ENCODE measurements around the gene KLK15.

Gene KLK15

GRCh38 chr19:50843701-50844221, 10.4 kb upstream of the KLK15 start:
- DNase-seq (ENCODE audit: low read depth, low spot score): no peak

GRCh38 chr19:50843205-50843604, 9.8 kb upstream of the KLK15 start:
- no peak for DNase-seq (ENCODE audit: low read depth, low spot score)

DNA sequence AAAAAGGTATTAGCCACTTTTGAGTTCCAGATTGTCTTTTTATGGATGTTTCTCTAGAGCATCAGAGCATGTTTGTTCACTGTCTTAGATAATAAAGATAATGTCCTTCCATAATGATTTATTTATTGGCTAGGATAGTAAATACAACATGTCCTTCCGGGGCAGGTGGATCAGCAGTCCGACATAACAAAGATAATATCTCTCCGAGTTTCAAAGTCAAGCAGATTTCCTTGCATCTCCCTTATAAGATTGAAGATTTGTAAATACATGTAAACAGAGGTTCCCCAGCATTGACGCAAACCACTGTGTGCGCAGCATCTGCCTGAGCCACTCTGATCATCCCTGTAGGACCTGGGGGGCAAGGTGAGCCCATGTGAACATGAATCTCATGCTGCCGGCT, 8.8 kb upstream of the KLK15 start:
- DNase-seq (ENCODE audit: low read depth, low spot score): no peak

DNA sequence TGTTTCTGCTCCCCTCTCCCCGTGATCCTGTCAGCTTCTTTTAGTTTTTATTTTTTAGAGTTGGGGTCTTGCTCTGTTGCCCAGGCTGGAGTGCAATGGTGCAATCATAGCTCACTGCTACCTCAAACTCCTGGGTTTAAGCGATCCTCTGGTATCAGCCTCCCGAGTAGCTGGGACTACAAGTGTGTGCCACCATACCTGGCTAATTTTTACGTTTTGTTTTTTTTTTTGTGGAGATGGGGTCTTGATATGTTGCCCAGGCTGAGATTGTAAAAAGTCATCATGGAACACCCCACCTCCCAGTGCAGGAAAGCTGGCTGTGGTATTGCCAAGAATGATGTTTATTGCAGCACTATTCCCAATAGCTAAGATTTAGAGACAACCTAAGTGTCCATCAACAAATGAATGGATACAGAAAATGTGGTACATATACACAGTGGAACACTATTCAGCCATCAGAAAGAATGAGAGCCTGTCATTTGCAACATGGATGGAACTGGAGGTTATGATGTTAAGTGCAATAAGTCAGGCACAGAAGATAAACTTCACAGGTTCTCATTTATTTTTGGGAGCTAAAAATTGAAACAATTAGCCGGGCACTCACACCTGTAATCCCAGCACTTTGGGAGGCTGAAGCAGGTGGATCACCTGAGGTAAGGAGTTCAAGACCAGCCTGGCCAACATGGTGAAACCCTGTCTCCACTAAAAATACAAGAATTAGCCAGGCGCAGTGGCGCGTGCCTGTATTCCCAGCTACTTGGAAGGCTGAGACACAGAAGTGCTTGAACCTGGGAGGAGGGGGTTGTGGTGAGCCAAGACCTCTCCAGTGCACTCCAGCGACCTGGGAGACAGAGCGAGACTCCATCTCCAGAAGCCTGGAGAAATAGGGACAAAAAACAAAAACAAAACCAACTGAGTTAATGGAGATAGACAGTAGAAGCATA, 6.6 kb upstream of the KLK15 start:
- no peak for DNase-seq (ENCODE audit: low read depth, low spot score)

DNA sequence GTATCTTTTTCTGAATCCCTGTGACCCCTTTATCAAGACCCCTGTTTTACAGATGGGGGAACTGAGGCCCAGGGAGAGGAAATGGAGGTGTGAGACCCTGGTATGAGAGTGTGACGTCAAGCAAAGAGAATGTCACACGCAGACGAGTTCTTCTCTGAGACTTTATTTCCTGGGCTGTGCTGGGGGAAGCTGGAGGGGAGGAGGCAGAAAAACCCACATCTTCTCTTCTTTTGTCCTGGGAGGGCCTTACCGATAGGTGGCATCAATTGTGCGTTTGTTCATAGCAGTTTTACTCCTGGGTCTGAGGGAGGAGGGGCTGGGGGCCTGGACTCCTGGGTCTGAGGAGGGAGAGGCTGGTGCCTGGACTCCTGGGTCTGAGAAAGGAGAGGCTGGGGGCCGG, 4.9 kb upstream of the KLK15 start:
- no peak for DNase-seq (ENCODE audit: low read depth, low spot score)

DNA sequence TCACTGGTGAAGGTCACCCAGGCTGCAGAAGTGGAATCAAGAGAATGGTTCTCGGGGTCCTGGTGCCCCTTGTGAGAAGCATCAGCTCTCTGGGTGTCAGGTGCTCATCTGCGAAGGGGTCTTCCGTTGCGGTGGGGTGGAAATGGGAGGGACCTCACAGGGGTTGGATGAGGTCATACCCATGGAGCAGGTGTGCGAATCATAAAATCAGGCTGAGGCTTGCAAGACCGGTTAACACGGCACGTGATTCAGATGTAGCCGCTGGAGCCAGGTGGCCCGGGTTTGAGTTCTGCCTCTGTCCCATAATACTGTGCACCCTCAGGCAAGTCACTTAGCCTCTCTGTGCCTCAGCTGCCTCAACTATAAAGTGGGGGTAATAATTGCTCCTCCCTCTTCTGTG, 3.9 kb upstream of the KLK15 start:
- no peak for DNase-seq (ENCODE audit: low read depth, low spot score)

GRCh38 chr19:50836543-50837195, 3.3 kb upstream of the KLK15 start:
- no peak for DNase-seq (ENCODE audit: low read depth, low spot score)

GRCh38 chr19:50835785-50836542, 2.6 kb upstream of the KLK15 start:
- peak; percentile 81 for DNase-seq (ENCODE audit: low read depth, low spot score)

- peak; percentile 35 for DNase-seq (ENCODE audit: low read depth, low spot score)
These were observed 1.9 kb upstream of the KLK15 start for GRCh38 chr19:50835103-50835784.

- DNase-seq (ENCODE audit: low read depth, low spot score): no peak
These were observed 411 bp upstream of the KLK15 start for GRCh38 chr19:50833802-50834167.

GRCh38 chr19:50832666-50833065, 708 bp downstream of the KLK15 start:
- DNase-seq (ENCODE audit: low read depth, low spot score): no peak

DNA sequence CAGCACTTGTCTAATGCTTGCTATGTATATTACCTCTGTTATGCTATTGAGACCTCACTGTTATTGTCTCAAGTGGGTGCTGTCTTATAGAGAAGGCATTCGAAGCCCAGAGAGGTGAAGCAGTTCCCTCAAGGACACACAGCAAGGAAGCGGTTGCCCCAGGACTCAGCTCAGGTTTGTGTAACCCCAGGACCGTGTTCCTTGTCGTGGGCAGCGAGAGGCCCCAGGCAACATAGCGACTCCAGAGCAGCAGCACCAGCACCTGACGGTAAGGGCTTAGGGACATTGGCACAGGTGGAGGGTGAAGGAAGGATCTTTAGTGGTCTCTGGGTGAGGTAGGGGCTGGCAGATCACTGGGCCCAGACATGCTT, 2.4 kb downstream of the KLK15 start:
- no peak for DNase-seq (ENCODE audit: low read depth, low spot score)

DNA sequence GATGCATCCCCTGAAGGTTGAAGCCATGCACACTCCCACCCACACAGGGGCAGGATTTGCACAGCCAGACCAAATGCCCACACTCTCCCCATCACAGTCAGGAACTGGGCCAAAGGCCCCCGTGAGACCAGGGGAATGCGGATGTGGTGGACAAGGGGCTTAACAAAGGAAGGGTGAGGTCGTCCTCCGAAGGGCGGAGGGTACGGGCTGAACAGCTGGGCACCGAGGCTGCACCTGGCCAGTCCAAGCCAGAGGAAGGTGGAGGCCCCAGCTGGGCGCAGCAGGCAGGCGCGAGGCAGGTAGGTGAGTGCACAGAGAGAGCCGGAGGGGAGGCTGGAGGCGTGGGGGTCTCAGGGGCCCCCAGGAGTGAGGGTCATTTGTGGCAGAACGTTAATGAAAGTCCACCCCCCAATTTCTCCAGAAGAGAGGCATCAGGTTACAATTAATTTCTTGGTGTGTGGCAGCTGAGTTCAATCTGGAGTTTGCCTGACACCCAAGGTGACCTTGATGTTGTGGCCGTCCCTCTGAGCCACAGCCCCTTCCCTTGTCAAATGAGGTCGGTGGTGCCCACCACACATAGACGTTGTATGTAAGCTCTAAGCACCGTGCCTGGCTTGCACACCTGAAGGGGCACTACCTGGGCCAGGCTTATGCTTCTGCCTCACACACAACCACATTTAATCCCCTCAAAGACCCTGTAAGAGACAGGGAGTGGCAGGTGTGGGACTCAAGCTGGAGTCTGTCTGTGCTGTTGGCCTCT, 2.9 kb downstream of the KLK15 start:
- DNase-seq (ENCODE audit: low read depth, low spot score): no peak

- DNase-seq (ENCODE audit: low read depth, low spot score): no peak
These were observed 3.6 kb downstream of the KLK15 start for GRCh38 chr19:50829801-50830200.

- no peak for DNase-seq (ENCODE audit: low read depth, low spot score)
These were observed 5.9 kb downstream of the KLK15 start for GRCh38 chr19:50827476-50827875.

GRCh38 chr19:50826492-50827240, 6.7 kb downstream of the KLK15 start:
- no peak for DNase-seq (ENCODE audit: low read depth, low spot score)

DNA sequence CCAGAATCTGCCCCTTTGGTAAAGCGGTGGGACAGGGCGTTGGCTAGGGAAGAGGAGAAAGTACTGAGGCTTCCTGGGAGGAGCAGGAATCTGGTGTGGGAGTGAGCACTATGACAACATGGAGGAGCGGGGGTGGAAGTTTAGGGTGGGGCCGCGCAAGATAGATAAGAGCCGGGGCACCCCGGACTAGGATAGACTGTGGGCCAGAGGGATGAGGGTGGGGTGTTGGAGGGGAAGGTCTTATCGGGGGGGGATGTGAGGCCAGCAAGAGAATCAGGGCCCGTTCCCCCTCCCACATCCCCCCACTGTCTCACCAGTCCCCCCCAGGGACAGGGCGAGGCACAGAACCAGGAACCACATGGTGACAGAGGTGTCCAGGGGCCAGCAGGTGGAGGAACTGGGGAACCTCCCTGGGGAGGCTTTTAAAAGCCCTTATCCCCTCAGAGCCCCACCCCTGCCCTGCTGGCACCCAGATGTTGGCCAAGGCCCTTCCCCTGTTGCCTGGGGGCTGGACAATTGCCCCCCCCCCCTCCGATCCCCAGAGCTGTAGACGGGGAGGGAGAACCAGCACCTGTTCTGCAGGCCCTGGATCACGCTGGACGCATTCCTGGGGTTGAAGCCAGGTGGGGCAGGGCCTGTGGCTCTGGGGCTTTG, 9.9 kb downstream of the KLK15 start, which contains the start of gene KLK1:
Gene KLK1 (minus strand): TSS at position 399 of the 654 bp plus-strand sequence. CDS start 39 bp downstream, at position 360.
- no peak for DNase-seq (ENCODE audit: low read depth, low spot score)

DNA sequence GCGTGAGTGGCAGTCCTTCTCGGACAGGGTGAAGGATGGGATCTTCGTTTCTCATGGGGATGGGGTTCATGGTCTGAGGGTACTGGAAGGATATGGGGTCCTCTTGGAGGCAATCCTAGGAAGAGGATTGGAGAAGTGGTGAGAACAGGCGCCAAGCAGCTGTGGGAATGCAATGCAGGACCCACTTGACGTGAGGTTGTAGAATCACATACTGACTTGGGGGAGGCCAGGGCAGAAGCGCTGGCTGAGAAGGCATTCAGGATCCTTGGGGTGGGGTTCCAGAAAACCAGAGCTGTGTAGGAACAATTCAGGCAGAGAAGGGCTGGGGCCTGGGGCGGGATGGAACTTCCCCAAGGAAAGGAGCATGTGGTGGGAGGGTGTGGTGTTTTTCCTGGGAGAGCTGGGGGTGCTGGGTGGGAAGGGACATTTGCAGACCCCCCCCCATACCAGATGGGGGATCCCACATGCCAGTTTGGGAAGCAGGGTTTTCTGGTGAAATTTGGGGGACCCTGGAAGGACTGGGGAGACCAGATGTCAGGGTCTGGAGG, 10.6 kb downstream of the KLK15 start:
- DNase-seq (ENCODE audit: low read depth, low spot score): no peak

DNA sequence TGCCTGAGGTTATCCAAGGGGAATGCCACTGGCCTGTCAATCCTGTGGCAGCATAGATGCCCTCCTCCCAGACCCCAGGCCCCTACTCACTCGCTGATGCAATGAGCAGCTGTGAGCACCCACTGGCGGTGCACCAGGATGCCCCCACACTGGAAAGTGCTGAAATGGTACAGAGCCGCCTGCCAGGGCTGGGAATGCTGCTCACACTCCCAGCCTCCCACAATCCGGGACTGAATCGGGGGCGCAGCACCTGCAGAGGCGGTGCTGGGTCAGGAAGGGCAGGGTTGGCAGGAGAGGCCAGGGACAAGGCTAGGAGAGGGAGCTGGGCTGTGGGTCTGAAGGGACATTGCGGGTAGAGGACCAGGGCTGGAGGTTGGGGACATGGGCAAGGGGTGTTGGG, 11.8 kb downstream of the KLK15 start:
- DNase-seq (ENCODE audit: low read depth, low spot score): no peak

All from astrocyte of the hippocampus (primary cell).